Cardiac muscle cell (in vitro differentiated cells and primary cell): ENCODE results near the gene COL18A1. TPM values are rescaled to one million over a fixed set of nuclear protein-coding genes. Genes with fewer than 3 reads are reported as not detected.

Source experiments
- DNase-seq, 2 donors: peaks; one replicate each; pipeline versions ENCODE4 v3.0.0 to v3.0.0-alpha.2; 2010 to 2017; ENCODE audit warnings: low read depth in 1 of 2, low spot score in 1 of 2
- H3K27ac ChIP-seq: fragments of 200-600 bp; sonication (generic); 2 replicates; pipeline ENCODE4 v1.5.1; 2016
- H3K27me3 ChIP-seq: fragments of 200-600 bp; sonication (generic); 2 replicates; pipeline ENCODE4 v1.6.0; 2016; ENCODE audit warnings: control low read depth
- H3K36me3 ChIP-seq: fragments of 200-600 bp; sonication (generic); 2 replicates; pipeline ENCODE4 v1.5.1; 2016; ENCODE audit warnings: control low read depth
- H3K4me1 ChIP-seq: fragments of 200-600 bp; sonication (generic); 2 replicates; pipeline ENCODE4 v1.8.1; 2017; ENCODE audit warnings: low read depth, mild to moderate bottlenecking, mixed run types
- H3K4me3 ChIP-seq: fragments of 200-600 bp; sonication (generic); 2 replicates; pipeline ENCODE4 v1.5.1; 2016; ENCODE audit warnings: mild to moderate bottlenecking
- H3K9me3 ChIP-seq: fragments of 200-600 bp; sonication (generic); 2 replicates; pipeline ENCODE4 v1.5.1; 2017; ENCODE audit warnings: low read depth, mild to moderate bottlenecking, control low read depth
- CTCF ChIP-seq: IDR thresholded peaks from 2 replicates; pipeline ENCODE4 v1.5.1; 2012; ENCODE audit warnings: low read depth, mild to moderate bottlenecking, low read length
- polyA plus RNA-seq: library from polyadenylated mRNA; unstranded; fragments of >200 nt; fragmentation: Nextera tagmentation; extraction: Ambion mirVana; gene quantifications from 2 replicates; pipeline ENCODE4 v1.2.1, GENCODE V29; 2016
- total RNA-seq: library from RNA; depleted of rRNA; stranded (reverse); fragments of >200 nt; gene quantifications from 2 replicates; pipeline ENCODE4 v1.2.3, GENCODE V29; 2016

The COL18A1 gene
- total and polyA plus RNA-seq, 2 experiments from 2014 or later = 407 to 1,182 TPM

GRCh38 chr21:45421071-45421845, 16.3 kb downstream of the COL18A1 start:
- TF ChIP-seq CTCF = no peak
- peak in 1 of 2 donors; percentile 55 for DNase-seq
- no peaks in the 10 kb centered on the region for H3K36me3 ChIP-seq
- H3K27me3 ChIP-seq = no peaks in the 10 kb centered on the region
- no peak overlapping the region for H3K4me3 ChIP-seq
- H3K4me1 ChIP-seq = peaks cover 44% of the 10 kb centered on the region
- H3K9me3 ChIP-seq = no peaks in the 10 kb centered on the region
- peak overlapping the region; percentile 60 for H3K27ac ChIP-seq

DNA sequence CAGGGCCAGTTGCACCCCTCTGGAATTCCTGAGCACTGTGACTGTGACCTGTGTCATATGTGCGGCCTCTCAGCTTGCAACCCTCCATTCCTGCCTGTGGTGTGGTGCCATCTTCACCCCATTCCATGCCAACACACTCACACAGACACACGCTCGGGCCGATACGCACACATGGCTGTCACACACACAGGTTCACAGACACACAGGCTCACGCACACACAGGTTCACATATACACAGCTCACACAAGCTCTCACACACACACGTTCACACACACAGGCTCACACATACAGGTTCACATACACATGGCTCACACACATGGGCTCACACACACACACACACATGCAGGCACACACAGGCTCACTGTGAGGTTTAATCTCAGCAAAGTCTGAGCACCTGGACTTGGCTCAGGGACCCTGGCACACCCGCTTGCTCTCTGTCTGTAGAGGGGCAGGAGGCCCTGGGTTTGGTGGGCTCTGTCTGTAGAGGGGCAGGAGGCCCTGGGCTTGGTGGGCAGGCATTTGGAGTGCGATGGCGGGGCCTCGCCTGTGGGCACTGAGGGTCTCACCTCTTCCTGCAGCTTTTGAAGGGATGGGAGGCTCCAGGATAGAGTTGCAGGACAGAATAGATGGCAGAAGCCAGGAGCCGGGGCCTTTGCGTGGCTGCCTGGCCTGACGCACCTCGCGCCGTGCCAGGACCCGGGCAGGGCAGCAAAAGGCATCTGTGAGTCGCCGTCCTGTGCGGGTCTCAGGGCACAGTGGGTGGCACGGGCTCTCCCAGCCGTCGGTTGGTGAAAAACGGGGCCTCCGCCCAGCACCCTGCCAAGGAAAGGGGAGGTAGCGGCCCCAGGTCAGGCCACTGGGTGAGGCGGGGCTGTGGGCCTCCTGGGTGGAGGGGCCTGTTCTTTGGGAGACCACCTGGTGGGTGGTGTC, 17.1 kb downstream of the COL18A1 start:
- TF ChIP-seq CTCF = no peak
- Histone ChIP-seq H3K4me3 (no peak overlapping the region), H3K36me3 (no peaks in the 10 kb centered on the region), H3K27ac (peak overlapping the region; percentile 60), H3K27me3 (no peaks in the 10 kb centered on the region), H3K9me3 (no peaks in the 10 kb centered on the region), H3K4me1 (peaks cover 43% of the 10 kb centered on the region)
- DNase-seq = no peak

DNA sequence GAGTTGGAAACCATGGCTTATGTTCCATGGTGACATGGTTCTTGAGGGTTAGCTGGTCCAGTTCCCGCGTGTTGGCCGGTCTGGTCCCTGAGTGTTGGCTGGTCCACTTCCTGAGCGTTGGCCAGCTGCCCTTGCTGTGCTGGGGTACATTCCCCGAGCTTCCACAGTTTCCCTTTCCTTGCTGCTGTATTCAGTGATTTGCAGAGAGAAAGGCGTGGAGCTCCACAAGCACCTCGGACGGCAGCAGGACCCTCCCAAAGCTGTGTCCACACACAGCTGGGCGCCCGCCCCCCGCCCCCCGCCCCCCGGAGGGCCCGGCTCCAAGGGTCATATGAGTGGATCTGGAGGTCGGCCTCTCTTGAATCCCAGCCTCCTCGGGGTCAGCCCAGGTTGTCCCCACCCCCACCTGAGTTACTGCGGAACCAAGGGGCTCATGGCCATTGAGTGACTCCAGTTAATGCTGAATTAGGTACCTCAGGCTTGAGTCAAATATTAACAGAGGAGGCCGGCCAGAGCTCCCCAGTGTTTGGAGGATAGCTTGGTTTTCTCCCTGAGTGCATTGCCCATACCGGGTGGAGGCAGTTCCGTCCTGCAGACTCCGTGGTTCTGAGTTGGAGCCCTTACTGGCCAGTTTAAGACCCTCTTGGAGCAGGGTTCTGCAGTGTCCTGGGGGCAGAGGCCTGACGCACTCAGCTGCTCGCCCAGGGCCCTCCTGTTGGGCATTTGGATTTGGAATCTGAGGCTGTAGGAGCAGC, 18.4 kb downstream of the COL18A1 start:
- no peak overlapping the region for H3K27ac ChIP-seq
- H3K9me3 ChIP-seq = no peaks in the 10 kb centered on the region
- H3K36me3 ChIP-seq = no peaks in the 10 kb centered on the region
- DNase-seq = no peak
- H3K4me1 ChIP-seq = peaks cover 37% of the 10 kb centered on the region
- H3K27me3 ChIP-seq = no peaks in the 10 kb centered on the region
- no peak overlapping the region for H3K4me3 ChIP-seq
- no peak for TF ChIP-seq CTCF

DNA sequence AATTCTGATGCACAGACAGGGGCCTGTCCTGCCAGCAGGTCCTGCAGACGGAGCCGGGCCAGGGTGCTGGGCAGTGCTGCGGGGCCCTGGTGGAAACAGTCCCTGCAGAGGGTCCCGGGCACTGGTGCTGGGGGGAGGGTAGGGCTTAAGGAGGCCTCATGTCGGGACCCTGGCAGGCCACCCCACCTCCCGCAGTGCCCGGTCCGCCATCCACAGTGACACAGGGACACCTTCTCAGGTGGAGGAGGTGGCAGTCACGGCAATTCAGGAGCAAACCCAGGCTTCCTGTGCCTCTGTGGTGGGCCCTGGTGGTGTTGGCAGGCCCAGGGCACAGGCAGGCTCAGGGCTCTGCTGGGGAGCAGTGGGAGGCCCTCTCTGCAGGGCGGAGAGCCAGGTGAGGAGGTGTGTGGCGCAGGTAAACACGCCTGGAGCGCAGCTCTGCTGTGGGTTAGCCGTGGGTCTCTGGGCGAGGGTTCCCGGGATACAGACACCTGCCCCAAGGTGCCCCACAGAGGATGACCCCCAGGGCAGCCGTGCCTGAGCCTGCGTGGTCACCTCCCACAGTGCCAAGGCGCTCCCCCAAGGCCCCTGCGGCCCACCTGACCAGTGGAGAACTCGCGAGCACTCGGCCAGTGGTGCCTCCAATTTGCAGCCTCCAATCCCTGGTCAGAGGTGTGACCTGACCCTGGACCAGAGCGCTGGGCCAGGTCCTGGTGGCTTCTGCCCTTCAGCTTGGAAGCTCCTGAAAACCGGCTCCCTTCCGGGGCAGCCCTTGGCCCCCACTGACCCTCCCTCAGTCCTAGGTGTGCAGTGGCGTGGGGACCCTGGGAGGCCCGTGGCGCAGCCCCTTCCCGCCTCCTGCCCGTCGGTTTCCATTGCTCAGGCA, 19.2 kb downstream of the COL18A1 start:
- no peak for DNase-seq
- H3K27me3 ChIP-seq = no peaks in the 10 kb centered on the region
- peaks cover 39% of the 10 kb centered on the region for H3K4me1 ChIP-seq
- no peak for TF ChIP-seq CTCF
- no peaks in the 10 kb centered on the region for H3K9me3 ChIP-seq
- H3K36me3 ChIP-seq = no peaks in the 10 kb centered on the region
- no peak overlapping the region for H3K4me3 ChIP-seq
- no peak overlapping the region for H3K27ac ChIP-seq
